ENCODE results near the gene SEBOX. TPM values are rescaled to one million over a fixed set of nuclear protein-coding genes. Genes with fewer than 3 reads are reported as not detected.
A peak's percentile ranks its signal among the peaks of the same experiment; 100 is the strongest.

SEBOX gene
- total RNA-seq, 1 donor from 2014 or later: not detected

- peaks cover 35% of the 10 kb centered on the region for H3K27me3 Mint-ChIP-seq (ENCODE audit: low read depth)
- TF ChIP-seq CTCF (conservative IDR thresholded peaks at IDR 0.05): no peak
- no peaks in the 10 kb centered on the region for H3K9me3 Mint-ChIP-seq
- no peak overlapping the region for H3K27ac Mint-ChIP-seq (ENCODE audit: unreplicated experiment)
- H3K36me3 Mint-ChIP-seq (ENCODE audit: low read depth): peaks cover 17% of the 10 kb centered on the region
- no peak for DNase-seq (ENCODE audit: low read depth, low spot score)
- H3K4me3 Mint-ChIP-seq: no peak overlapping the region
- H3K4me1 Mint-ChIP-seq: peaks cover 13% of the 10 kb centered on the region
Observed at GRCh38 chr17:28379814-28380801, 15.1 kb upstream of the SEBOX start.

- Mint-ChIP-seq H3K27me3 (ENCODE audit: low read depth) (peaks cover 2% of the 10 kb centered on the region), H3K27ac (ENCODE audit: unreplicated experiment) (no peak overlapping the region), H3K4me3 (peak overlapping the region; percentile 89), H3K36me3 (ENCODE audit: low read depth) (peaks cover 2% of the 10 kb centered on the region), H3K9me3 (no peaks in the 10 kb centered on the region), H3K4me1 (peaks cover 35% of the 10 kb centered on the region)
- TF ChIP-seq CTCF (conservative IDR thresholded peaks at IDR 0.05): no peak
- no peak for DNase-seq (ENCODE audit: low read depth, low spot score)
Observed at GRCh38 chr17:28372945-28373274, 7.9 kb upstream of the SEBOX start.

- Mint-ChIP-seq H3K27ac (ENCODE audit: unreplicated experiment) (no peak overlapping the region), H3K27me3 (ENCODE audit: low read depth) (peaks cover 2% of the 10 kb centered on the region), H3K9me3 (no peaks in the 10 kb centered on the region), H3K4me1 (peaks cover 35% of the 10 kb centered on the region), H3K36me3 (ENCODE audit: low read depth) (peaks cover 2% of the 10 kb centered on the region), H3K4me3 (peak overlapping the region; percentile 89)
- no peak for TF ChIP-seq CTCF (conservative IDR thresholded peaks at IDR 0.05)
- peak; percentile 23 for DNase-seq (ENCODE audit: low read depth, low spot score)
Observed at GRCh38 chr17:28372203-28372944, 7.4 kb upstream of the SEBOX start.

GRCh38 chr17:28371245-28372202, 6.5 kb upstream of the SEBOX start, which contains the start of gene SARM1:
Gene SARM1 (plus strand): TSS chr17:28371694. CDS start chr17:28372033, 339 bp downstream.
- Mint-ChIP-seq H3K4me1 (peaks cover 35% of the 10 kb centered on the region), H3K36me3 (ENCODE audit: low read depth) (peaks cover 2% of the 10 kb centered on the region), H3K27me3 (ENCODE audit: low read depth) (peaks cover 2% of the 10 kb centered on the region), H3K4me3 (peak within 1 kb of the TSS; percentile 90), H3K27ac (ENCODE audit: unreplicated experiment) (peak within 1 kb of the TSS; percentile 78), H3K9me3 (no peaks in the 10 kb centered on the region)
- peak; percentile 97 for DNase-seq (ENCODE audit: low read depth, low spot score)
- TF ChIP-seq CTCF (conservative IDR thresholded peaks at IDR 0.05): no peak

GRCh38 chr17:28370744-28371103, 5.7 kb upstream of the SEBOX start:
- Mint-ChIP-seq H3K36me3 (ENCODE audit: low read depth) (peaks cover 2% of the 10 kb centered on the region), H3K27me3 (ENCODE audit: low read depth) (peaks cover 2% of the 10 kb centered on the region), H3K4me3 (peak overlapping the region; percentile 90), H3K27ac (ENCODE audit: unreplicated experiment) (no peak overlapping the region), H3K4me1 (peaks cover 35% of the 10 kb centered on the region), H3K9me3 (no peaks in the 10 kb centered on the region)
- no peak for TF ChIP-seq CTCF (conservative IDR thresholded peaks at IDR 0.05)
- DNase-seq (ENCODE audit: low read depth, low spot score): no peak
